Measurements from ENCODE around the gene CRYBA4. TPM values are rescaled to one million over a fixed set of nuclear protein-coding genes. Genes with fewer than 3 reads are reported as not detected.

Gene CRYBA4
- total and polyA plus RNA-seq, 10 of the 15 experiments (the other 5 are each of a cell fraction or from before 2014, with no cell fraction given): 0.12 to 0.17 TPM; not detected in 8

DNA sequence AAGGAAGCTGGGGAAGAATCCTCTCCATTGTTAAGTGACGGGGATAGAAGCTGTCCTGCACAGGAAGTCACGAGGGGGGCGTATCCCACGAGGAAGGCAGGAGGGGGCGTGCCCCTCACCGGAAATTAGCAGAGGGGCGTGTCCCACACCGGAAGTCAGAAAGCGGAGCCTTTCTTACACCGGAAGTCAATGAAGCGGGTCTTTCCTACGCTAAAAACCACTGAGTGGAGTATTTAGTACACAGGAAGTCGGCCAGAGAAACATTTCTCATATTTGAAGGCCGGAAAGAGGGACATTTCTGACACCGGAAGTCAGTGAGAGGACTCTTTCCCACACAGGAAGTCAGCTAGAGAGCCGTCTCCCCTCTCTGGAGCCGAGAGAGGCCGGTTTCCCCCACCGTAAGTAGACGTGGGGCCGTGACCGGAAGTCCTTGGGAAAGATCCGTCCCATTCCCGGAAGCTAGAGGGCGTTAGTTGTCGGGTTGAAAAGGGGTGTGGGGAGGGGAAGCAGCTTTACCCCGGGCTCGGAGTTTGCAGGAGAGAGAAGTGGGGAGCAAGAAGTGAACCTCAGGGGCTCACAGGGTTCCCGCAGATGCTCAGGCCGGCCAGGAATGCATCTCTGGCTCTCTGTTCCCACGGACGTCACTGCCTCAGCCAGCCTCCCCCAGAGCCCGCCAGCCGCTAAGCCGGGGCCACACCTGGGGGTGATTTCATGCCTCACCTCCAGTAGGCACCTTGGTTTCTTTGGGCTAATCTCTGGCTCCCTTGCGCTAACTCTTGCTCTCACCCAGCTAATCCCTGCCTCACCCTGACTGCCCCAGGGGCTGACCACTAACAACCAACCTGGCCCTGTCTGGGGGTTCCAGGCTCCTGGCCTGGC lies 51.1 kb downstream of the CRYBA4 start (continued):
- TF ChIP-seq POLR2AphosphoS2 (IDR thresholded peaks at IDR 0.05; ENCODE audit: low read depth, low read length) (peak; percentile 30; the same call in 1 of the 2 replicates), MXI1 (IDR thresholded peaks at IDR 0.05; ENCODE audit: low read depth, low read length) (peak; percentile 98), RAD51 (IDR thresholded peaks at IDR 0.05) (peak; percentile 93), JUND (IDR thresholded peaks at IDR 0.05; ENCODE audit: low read depth, low read length) (no peak), JUNB (IDR thresholded peaks at IDR 0.05) (peak; percentile 32; the same call in 1 of the 2 replicates), BRCA1 (IDR thresholded peaks at IDR 0.05; ENCODE audit: low read depth, low read length) (no peak), FOXK2 (IDR thresholded peaks at IDR 0.05) (peak; percentile 84), RCOR1 (conservative IDR thresholded peaks at IDR 0.05; ENCODE audit: low read depth, low read length) (0 out of 2 replicates have a peak, but pooled peaks have one; percentile 38)
- TF ChIP-seq, protein P1, sequence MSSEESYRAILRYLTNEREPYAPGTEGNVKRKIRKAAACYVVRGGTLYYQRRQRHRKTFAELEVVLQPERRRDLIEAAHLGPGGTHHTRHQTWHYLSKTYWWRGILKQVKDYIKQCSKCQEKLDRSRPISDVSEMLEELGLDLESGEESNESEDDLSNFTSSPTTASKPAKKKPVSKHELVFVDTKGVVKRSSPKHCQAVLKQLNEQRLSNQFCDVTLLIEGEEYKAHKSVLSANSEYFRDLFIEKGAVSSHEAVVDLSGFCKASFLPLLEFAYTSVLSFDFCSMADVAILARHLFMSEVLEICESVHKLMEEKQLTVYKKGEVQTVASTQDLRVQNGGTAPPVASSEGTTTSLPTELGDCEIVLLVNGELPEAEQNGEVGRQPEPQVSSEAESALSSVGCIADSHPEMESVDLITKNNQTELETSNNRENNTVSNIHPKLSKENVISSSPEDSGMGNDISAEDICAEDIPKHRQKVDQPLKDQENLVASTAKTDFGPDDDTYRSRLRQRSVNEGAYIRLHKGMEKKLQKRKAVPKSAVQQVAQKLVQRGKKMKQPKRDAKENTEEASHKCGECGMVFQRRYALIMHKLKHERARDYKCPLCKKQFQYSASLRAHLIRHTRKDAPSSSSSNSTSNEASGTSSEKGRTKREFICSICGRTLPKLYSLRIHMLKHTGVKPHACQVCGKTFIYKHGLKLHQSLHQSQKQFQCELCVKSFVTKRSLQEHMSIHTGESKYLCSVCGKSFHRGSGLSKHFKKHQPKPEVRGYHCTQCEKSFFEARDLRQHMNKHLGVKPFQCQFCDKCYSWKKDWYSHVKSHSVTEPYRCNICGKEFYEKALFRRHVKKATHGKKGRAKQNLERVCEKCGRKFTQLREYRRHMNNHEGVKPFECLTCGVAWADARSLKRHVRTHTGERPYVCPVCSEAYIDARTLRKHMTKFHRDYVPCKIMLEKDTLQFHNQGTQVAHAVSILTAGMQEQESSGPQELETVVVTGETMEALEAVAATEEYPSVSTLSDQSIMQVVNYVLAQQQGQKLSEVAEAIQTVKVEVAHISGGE (CRISPR knock-in tag; IDR thresholded peaks at IDR 0.05): peak; percentile 45; the same call in 1 of the 2 replicates
- TF ChIP-seq, protein P2, sequence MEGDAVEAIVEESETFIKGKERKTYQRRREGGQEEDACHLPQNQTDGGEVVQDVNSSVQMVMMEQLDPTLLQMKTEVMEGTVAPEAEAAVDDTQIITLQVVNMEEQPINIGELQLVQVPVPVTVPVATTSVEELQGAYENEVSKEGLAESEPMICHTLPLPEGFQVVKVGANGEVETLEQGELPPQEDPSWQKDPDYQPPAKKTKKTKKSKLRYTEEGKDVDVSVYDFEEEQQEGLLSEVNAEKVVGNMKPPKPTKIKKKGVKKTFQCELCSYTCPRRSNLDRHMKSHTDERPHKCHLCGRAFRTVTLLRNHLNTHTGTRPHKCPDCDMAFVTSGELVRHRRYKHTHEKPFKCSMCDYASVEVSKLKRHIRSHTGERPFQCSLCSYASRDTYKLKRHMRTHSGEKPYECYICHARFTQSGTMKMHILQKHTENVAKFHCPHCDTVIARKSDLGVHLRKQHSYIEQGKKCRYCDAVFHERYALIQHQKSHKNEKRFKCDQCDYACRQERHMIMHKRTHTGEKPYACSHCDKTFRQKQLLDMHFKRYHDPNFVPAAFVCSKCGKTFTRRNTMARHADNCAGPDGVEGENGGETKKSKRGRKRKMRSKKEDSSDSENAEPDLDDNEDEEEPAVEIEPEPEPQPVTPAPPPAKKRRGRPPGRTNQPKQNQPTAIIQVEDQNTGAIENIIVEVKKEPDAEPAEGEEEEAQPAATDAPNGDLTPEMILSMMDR (IDR thresholded peaks at IDR 0.05 in 2 of 3, conservative IDR thresholded peaks at IDR 0.05 in 1 of 3; ENCODE audit: control insufficient read depth in 2 of 3, extremely low read depth in 1 of 3, insufficient read depth in 1 of 3, low read depth in 3 of 3, low read length in 3 of 3): peak; percentile 61 to 66 (median 66)
- TF ChIP-seq, protein P3, sequence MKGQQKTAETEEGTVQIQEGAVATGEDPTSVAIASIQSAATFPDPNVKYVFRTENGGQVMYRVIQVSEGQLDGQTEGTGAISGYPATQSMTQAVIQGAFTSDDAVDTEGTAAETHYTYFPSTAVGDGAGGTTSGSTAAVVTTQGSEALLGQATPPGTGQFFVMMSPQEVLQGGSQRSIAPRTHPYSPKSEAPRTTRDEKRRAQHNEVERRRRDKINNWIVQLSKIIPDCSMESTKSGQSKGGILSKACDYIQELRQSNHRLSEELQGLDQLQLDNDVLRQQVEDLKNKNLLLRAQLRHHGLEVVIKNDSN (IDR thresholded peaks at IDR 0.05; ENCODE audit: borderline replicate concordance, extremely low read length, insufficient read depth, low read depth, low read length): peak; percentile 67
- TF ChIP-seq, protein P4, sequence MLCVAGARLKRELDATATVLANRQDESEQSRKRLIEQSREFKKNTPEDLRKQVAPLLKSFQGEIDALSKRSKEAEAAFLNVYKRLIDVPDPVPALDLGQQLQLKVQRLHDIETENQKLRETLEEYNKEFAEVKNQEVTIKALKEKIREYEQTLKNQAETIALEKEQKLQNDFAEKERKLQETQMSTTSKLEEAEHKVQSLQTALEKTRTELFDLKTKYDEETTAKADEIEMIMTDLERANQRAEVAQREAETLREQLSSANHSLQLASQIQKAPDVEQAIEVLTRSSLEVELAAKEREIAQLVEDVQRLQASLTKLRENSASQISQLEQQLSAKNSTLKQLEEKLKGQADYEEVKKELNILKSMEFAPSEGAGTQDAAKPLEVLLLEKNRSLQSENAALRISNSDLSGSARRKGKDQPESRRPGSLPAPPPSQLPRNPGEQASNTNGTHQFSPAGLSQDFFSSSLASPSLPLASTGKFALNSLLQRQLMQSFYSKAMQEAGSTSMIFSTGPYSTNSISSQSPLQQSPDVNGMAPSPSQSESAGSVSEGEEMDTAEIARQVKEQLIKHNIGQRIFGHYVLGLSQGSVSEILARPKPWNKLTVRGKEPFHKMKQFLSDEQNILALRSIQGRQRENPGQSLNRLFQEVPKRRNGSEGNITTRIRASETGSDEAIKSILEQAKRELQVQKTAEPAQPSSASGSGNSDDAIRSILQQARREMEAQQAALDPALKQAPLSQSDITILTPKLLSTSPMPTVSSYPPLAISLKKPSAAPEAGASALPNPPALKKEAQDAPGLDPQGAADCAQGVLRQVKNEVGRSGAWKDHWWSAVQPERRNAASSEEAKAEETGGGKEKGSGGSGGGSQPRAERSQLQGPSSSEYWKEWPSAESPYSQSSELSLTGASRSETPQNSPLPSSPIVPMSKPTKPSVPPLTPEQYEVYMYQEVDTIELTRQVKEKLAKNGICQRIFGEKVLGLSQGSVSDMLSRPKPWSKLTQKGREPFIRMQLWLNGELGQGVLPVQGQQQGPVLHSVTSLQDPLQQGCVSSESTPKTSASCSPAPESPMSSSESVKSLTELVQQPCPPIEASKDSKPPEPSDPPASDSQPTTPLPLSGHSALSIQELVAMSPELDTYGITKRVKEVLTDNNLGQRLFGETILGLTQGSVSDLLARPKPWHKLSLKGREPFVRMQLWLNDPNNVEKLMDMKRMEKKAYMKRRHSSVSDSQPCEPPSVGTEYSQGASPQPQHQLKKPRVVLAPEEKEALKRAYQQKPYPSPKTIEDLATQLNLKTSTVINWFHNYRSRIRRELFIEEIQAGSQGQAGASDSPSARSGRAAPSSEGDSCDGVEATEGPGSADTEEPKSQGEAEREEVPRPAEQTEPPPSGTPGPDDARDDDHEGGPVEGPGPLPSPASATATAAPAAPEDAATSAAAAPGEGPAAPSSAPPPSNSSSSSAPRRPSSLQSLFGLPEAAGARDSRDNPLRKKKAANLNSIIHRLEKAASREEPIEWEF (IDR thresholded peaks at IDR 0.05; ENCODE audit: insufficient replicate concordance, low read depth, low read length): no peak
- TF ChIP-seq, protein P5, sequence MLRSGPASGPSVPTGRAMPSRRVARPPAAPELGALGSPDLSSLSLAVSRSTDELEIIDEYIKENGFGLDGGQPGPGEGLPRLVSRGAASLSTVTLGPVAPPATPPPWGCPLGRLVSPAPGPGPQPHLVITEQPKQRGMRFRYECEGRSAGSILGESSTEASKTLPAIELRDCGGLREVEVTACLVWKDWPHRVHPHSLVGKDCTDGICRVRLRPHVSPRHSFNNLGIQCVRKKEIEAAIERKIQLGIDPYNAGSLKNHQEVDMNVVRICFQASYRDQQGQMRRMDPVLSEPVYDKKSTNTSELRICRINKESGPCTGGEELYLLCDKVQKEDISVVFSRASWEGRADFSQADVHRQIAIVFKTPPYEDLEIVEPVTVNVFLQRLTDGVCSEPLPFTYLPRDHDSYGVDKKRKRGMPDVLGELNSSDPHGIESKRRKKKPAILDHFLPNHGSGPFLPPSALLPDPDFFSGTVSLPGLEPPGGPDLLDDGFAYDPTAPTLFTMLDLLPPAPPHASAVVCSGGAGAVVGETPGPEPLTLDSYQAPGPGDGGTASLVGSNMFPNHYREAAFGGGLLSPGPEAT (IDR thresholded peaks at IDR 0.05; ENCODE audit: low read depth): peak; percentile 86
